ENCODE data around the gene LRG1. TPM values are rescaled to one million over a fixed set of nuclear protein-coding genes. Genes with fewer than 3 reads are reported as not detected.

Gene LRG1
- total and polyA plus RNA-seq, 2 of the 13 experiments (the other 11 are each of a cell fraction or from before 2014, with no cell fraction given) = 12.0 to 39.3 TPM

DNA sequence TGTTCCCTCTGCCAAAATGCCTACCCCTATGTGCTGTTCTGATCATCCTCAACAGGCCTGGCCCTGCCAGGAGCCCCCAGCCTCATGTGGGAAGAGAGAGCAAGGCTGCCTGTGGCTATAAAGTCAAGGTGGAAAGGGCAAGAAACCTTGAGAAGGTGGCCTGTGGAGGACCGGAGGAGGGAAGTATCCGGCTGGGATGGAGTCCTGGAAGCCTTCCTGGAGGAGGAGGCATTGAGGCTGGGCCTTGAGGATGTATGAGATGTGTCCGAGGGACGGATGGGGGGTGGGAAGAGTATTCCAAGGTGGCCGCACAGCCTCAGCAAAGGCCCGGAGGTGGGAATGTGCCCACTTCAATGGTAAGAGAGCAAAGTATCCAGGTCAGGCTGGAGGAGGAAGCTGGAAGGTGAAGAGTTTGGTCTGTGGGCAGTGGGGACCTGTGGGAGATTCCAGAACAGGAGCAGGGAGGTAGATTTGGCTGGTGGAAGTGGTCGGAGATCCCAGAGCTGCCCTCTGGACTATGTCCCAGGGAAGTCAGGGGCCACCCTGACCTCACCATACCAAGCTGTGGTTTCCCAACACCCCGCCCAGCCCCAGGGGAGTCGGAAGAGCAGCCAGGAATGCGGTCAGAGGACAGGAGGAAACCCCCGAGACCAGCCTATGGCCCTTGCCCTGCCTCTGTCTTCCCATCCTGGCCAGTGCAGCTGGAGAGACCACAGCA is 18.5 kb downstream of the LRG1 start (continued):
- TF ChIP-seq, protein P1, sequence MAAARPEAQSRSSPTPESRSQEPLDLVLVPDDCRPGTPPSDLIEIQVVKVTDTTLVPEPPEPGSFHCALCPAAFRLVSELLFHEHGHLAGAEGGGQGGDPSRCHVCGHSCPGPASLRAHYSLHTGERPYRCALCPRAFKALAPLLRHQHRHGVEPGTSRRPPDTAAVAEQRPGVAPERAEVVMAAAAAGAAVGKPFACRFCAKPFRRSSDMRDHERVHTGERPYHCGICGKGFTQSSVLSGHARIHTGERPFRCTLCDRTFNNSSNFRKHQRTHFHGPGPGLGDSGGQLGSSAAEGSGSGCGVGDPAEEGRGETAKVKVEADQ (CRISPR knock-in tag; IDR thresholded peaks at IDR 0.05; ENCODE audit: borderline replicate concordance) = no peak
- no peak for TF ChIP-seq ZNF776 (CRISPR knock-in tag; IDR thresholded peaks at IDR 0.05)
- peak; percentile 69 for TF ChIP-seq GATAD2A (CRISPR knock-in tag; IDR thresholded peaks at IDR 0.05)
- TF ChIP-seq, protein P2, sequence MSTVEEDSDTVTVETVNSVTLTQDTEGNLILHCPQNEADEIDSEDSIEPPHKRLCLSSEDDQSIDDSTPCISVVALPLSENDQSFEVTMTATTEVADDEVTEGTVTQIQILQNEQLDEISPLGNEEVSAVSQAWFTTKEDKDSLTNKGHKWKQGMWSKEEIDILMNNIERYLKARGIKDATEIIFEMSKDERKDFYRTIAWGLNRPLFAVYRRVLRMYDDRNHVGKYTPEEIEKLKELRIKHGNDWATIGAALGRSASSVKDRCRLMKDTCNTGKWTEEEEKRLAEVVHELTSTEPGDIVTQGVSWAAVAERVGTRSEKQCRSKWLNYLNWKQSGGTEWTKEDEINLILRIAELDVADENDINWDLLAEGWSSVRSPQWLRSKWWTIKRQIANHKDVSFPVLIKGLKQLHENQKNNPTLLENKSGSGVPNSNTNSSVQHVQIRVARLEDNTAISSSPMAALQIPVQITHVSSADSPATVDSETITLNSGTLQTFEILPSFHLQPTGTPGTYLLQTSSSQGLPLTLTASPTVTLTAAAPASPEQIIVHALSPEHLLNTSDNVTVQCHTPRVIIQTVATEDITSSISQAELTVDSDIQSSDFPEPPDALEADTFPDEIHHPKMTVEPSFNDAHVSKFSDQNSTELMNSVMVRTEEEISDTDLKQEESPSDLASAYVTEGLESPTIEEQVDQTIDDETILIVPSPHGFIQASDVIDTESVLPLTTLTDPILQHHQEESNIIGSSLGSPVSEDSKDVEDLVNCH (CRISPR knock-in tag; IDR thresholded peaks at IDR 0.05) = no peak
- no peak for TF ChIP-seq ZNF24 (IDR thresholded peaks at IDR 0.05)
- TF ChIP-seq, protein P3, sequence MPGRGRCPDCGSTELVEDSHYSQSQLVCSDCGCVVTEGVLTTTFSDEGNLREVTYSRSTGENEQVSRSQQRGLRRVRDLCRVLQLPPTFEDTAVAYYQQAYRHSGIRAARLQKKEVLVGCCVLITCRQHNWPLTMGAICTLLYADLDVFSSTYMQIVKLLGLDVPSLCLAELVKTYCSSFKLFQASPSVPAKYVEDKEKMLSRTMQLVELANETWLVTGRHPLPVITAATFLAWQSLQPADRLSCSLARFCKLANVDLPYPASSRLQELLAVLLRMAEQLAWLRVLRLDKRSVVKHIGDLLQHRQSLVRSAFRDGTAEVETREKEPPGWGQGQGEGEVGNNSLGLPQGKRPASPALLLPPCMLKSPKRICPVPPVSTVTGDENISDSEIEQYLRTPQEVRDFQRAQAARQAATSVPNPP (CRISPR knock-in tag; IDR thresholded peaks at IDR 0.05) = no peak
- peak; percentile 41; the same call in 1 of the 2 replicates for TF ChIP-seq FOXA3 (CRISPR knock-in tag; IDR thresholded peaks at IDR 0.05)
- TF ChIP-seq, protein P4, sequence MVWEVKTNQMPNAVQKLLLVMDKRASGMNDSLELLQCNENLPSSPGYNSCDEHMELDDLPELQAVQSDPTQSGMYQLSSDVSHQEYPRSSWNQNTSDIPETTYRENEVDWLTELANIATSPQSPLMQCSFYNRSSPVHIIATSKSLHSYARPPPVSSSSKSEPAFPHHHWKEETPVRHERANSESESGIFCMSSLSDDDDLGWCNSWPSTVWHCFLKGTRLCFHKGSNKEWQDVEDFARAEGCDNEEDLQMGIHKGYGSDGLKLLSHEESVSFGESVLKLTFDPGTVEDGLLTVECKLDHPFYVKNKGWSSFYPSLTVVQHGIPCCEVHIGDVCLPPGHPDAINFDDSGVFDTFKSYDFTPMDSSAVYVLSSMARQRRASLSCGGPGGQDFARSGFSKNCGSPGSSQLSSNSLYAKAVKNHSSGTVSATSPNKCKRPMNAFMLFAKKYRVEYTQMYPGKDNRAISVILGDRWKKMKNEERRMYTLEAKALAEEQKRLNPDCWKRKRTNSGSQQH (CRISPR knock-in tag; IDR thresholded peaks at IDR 0.05; ENCODE audit: low read depth) = no peak
- TF ChIP-seq, protein P5, sequence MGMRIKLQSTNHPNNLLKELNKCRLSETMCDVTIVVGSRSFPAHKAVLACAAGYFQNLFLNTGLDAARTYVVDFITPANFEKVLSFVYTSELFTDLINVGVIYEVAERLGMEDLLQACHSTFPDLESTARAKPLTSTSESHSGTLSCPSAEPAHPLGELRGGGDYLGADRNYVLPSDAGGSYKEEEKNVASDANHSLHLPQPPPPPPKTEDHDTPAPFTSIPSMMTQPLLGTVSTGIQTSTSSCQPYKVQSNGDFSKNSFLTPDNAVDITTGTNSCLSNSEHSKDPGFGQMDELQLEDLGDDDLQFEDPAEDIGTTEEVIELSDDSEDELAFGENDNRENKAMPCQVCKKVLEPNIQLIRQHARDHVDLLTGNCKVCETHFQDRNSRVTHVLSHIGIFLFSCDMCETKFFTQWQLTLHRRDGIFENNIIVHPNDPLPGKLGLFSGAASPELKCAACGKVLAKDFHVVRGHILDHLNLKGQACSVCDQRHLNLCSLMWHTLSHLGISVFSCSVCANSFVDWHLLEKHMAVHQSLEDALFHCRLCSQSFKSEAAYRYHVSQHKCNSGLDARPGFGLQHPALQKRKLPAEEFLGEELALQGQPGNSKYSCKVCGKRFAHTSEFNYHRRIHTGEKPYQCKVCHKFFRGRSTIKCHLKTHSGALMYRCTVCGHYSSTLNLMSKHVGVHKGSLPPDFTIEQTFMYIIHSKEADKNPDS (CRISPR knock-in tag; IDR thresholded peaks at IDR 0.05) = no peak
- 0 out of 2 replicates have a peak, but pooled peaks have one; percentile 24 for TF ChIP-seq SP5 (CRISPR knock-in tag; IDR thresholded peaks at IDR 0.05; ENCODE audit: borderline replicate concordance, low read depth)
- TF ChIP-seq SPEN (CRISPR knock-in tag; IDR thresholded peaks at IDR 0.05; ENCODE audit: low read depth) = peak; percentile 67; the same call in 1 of the 2 replicates
- TF ChIP-seq ZNF317 (CRISPR knock-in tag; IDR thresholded peaks at IDR 0.05) = no peak
- no peak for TF ChIP-seq ZFP36L2 (CRISPR knock-in tag; IDR thresholded peaks at IDR 0.05)
- TF ChIP-seq, protein P6, sequence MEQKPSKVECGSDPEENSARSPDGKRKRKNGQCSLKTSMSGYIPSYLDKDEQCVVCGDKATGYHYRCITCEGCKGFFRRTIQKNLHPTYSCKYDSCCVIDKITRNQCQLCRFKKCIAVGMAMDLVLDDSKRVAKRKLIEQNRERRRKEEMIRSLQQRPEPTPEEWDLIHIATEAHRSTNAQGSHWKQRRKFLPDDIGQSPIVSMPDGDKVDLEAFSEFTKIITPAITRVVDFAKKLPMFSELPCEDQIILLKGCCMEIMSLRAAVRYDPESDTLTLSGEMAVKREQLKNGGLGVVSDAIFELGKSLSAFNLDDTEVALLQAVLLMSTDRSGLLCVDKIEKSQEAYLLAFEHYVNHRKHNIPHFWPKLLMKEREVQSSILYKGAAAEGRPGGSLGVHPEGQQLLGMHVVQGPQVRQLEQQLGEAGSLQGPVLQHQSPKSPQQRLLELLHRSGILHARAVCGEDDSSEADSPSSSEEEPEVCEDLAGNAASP (CRISPR knock-in tag; IDR thresholded peaks at IDR 0.05; ENCODE audit: borderline replicate concordance) = peak; percentile 58; the same call in 1 of the 2 replicates
- 0 out of 2 replicates have a peak, but pooled peaks have one; percentile 26 for TF ChIP-seq ZNF547 (CRISPR knock-in tag; IDR thresholded peaks at IDR 0.05)
- no peak for TF ChIP-seq BHLHE40 (IDR thresholded peaks at IDR 0.05; ENCODE audit: low read length)
- peak; percentile 84 for TF ChIP-seq RARA (CRISPR knock-in tag; IDR thresholded peaks at IDR 0.05)
- peak; percentile 71 for TF ChIP-seq HOXA3 (CRISPR knock-in tag; IDR thresholded peaks at IDR 0.05)
- no peak for TF ChIP-seq ZMAT3 (CRISPR knock-in tag; conservative IDR thresholded peaks at IDR 0.05)
- no peak for TF ChIP-seq EED (CRISPR knock-in tag; IDR thresholded peaks at IDR 0.05)
